Dermis microvascular lymphatic vessel endothelial cell (primary cell): ENCODE results near the gene FBXL5. TPM values are rescaled to one million over a fixed set of nuclear protein-coding genes. Genes with fewer than 3 reads are reported as not detected.
A peak's percentile ranks its signal among the peaks of the same experiment; 100 is the strongest.

Experiments used
- DNase-seq, 2 donors: peaks; one replicate each; pipeline versions ENCODE4 v3.0.0 to v3.0.0-alpha.2; 2010; ENCODE audit warnings: low read depth in 2 of 2
- total RNA-seq: library from RNA; depleted of rRNA; stranded (reverse); fragments of >200 nt; gene quantifications from 2 replicates; pipeline ENCODE4 v1.2.1, GENCODE V29; 2014

The FBXL5 gene
- total RNA-seq, 1 donor from 2014 or later = 81.9 TPM

GRCh38 chr4:15676899-15677298 lies 21.7 kb upstream of the FBXL5 start:
- no peak for DNase-seq

- DNase-seq = no peak
Observed at GRCh38 chr4:15676039-15676438, 20.9 kb upstream of the FBXL5 start.

- no peak for DNase-seq
Observed at GRCh38 chr4:15675356-15675755, 20.2 kb upstream of the FBXL5 start.

GRCh38 chr4:15674926-15675325 lies 19.8 kb upstream of the FBXL5 start:
- DNase-seq = no peak

GRCh38 chr4:15674046-15674445 lies 18.9 kb upstream of the FBXL5 start:
- no peak for DNase-seq

GRCh38 chr4:15673337-15673736 lies 18.2 kb upstream of the FBXL5 start:
- DNase-seq = no peak

- DNase-seq = no peak
Observed at GRCh38 chr4:15672101-15672500, 16.9 kb upstream of the FBXL5 start.

GRCh38 chr4:15670576-15670975 lies 15.4 kb upstream of the FBXL5 start:
- no peak for DNase-seq

GRCh38 chr4:15668566-15669435 lies 13.6 kb upstream of the FBXL5 start:
- no peak for DNase-seq

- no peak for DNase-seq
Observed at GRCh38 chr4:15667006-15667405, 11.8 kb upstream of the FBXL5 start.

GRCh38 chr4:15665753-15666365 lies 10.7 kb upstream of the FBXL5 start:
- peak in 1 of 2 donors; percentile 71 for DNase-seq

GRCh38 chr4:15659768-15660570 lies 4.8 kb upstream of the FBXL5 start:
- DNase-seq = peak; percentile 50 to 93

GRCh38 chr4:15658781-15659180 lies 3.6 kb upstream of the FBXL5 start:
- no peak for DNase-seq

- DNase-seq = no peak
Observed at GRCh38 chr4:15658136-15658770, 3.1 kb upstream of the FBXL5 start.

- DNase-seq = no peak
Observed at GRCh38 chr4:15657366-15657765, 2.2 kb upstream of the FBXL5 start.

GRCh38 chr4:15656038-15656470 lies 897 bp upstream of the FBXL5 start:
- no peak for DNase-seq

- DNase-seq = peak in 1 of 2 donors; percentile 46
Observed at GRCh38 chr4:15654593-15655222, 449 bp downstream of the FBXL5 start.

- DNase-seq = peak in 1 of 2 donors; percentile 69
Observed at GRCh38 chr4:15653864-15654592, 1.1 kb downstream of the FBXL5 start.

- DNase-seq = peak in 1 of 2 donors; percentile 11
Observed at GRCh38 chr4:15653420-15653819, 1.7 kb downstream of the FBXL5 start.

- no peak for DNase-seq
Observed at GRCh38 chr4:15652841-15653240, 2.3 kb downstream of the FBXL5 start.
